Measurements from ENCODE around the gene DHRS7B.

- TF ChIP-seq REST (IDR thresholded peaks at IDR 0.05; ENCODE audit: insufficient read depth in 1 of 2, low read depth in 2 of 2, low read length in 2 of 2), result no peak
- TF ChIP-seq POLR2AphosphoS5 (IDR thresholded peaks at IDR 0.05; ENCODE audit: low read depth, low read length), result no peak
- no peak for TF ChIP-seq TAF1 (IDR thresholded peaks at IDR 0.05; ENCODE audit: borderline replicate concordance, insufficient read depth, low read length)
- no peak for TF ChIP-seq SIN3A (IDR thresholded peaks at IDR 0.05; ENCODE audit: borderline replicate concordance, insufficient read depth, low read length)
These were observed 44.0 kb downstream of the DHRS7B start for GRCh38 chr17:21170809-21171208.
